ENCODE data around the gene DIS3L2. TPM values are rescaled to one million over a fixed set of nuclear protein-coding genes. Genes with fewer than 3 reads are reported as not detected.

The DIS3L2 gene, protein sequence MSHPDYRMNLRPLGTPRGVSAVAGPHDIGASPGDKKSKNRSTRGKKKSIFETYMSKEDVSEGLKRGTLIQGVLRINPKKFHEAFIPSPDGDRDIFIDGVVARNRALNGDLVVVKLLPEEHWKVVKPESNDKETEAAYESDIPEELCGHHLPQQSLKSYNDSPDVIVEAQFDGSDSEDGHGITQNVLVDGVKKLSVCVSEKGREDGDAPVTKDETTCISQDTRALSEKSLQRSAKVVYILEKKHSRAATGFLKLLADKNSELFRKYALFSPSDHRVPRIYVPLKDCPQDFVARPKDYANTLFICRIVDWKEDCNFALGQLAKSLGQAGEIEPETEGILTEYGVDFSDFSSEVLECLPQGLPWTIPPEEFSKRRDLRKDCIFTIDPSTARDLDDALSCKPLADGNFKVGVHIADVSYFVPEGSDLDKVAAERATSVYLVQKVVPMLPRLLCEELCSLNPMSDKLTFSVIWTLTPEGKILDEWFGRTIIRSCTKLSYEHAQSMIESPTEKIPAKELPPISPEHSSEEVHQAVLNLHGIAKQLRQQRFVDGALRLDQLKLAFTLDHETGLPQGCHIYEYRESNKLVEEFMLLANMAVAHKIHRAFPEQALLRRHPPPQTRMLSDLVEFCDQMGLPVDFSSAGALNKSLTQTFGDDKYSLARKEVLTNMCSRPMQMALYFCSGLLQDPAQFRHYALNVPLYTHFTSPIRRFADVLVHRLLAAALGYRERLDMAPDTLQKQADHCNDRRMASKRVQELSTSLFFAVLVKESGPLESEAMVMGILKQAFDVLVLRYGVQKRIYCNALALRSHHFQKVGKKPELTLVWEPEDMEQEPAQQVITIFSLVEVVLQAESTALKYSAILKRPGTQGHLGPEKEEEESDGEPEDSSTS
- 10 to 100 TPM; 18.2 to 23.6 (median 21.6) TPM for total RNA-seq (2021; fragmentation: NEBNext Ultra II Directional; extraction: Animal tissue kit (Norgen Biotek cat#: 25700))
- long read RNA-seq, partial matches to known transcripts: 6 of 10 reads
- long read RNA-seq, other reads (novel, unspliced or antisense): 1 of 10 reads

GRCh38 chr2:231961349-231962166, at the start of gene DIS3L2:
TSS of gene DIS3L2 (plus strand) at chr2:231961713. CDS start at chr2:232014928, 53,215 bp downstream.
- Mint-ChIP-seq H3K9me3 (peaks cover 12% of the 10 kb centered on the region), H3K4me1 (ENCODE audit: low read depth) (peaks cover 27% of the 10 kb centered on the region), H3K4me3 (peak within 1 kb of the TSS; percentile 96), H3K36me3 (ENCODE audit: low read depth) (peaks cover 15% of the 10 kb centered on the region), H3K27ac (peak within 1 kb of the TSS; percentile 79), H3K27me3 (ENCODE audit: insufficient read depth) (no peaks in the 10 kb centered on the region; the same call in none of the 2 replicates)
- DNase-seq: peak; percentile 59
- peak; percentile 7; the same call in 1 of the 2 replicates for TF ChIP-seq CTCF (IDR thresholded peaks at IDR 0.05)

GRCh38 chr2:231914077-231914690, 47.3 kb upstream of the DIS3L2 start:
- no peak overlapping the region for H3K4me3 Mint-ChIP-seq
- TF ChIP-seq CTCF (IDR thresholded peaks at IDR 0.05): no peak
- peaks cover 48% of the 10 kb centered on the region for H3K27me3 Mint-ChIP-seq (ENCODE audit: insufficient read depth)
- H3K27ac Mint-ChIP-seq: no peak overlapping the region
- DNase-seq: no peak
- H3K4me1 Mint-ChIP-seq (ENCODE audit: low read depth): no peaks in the 10 kb centered on the region
- no peaks in the 10 kb centered on the region for H3K9me3 Mint-ChIP-seq
- no peaks in the 10 kb centered on the region for H3K36me3 Mint-ChIP-seq (ENCODE audit: low read depth)

DNA sequence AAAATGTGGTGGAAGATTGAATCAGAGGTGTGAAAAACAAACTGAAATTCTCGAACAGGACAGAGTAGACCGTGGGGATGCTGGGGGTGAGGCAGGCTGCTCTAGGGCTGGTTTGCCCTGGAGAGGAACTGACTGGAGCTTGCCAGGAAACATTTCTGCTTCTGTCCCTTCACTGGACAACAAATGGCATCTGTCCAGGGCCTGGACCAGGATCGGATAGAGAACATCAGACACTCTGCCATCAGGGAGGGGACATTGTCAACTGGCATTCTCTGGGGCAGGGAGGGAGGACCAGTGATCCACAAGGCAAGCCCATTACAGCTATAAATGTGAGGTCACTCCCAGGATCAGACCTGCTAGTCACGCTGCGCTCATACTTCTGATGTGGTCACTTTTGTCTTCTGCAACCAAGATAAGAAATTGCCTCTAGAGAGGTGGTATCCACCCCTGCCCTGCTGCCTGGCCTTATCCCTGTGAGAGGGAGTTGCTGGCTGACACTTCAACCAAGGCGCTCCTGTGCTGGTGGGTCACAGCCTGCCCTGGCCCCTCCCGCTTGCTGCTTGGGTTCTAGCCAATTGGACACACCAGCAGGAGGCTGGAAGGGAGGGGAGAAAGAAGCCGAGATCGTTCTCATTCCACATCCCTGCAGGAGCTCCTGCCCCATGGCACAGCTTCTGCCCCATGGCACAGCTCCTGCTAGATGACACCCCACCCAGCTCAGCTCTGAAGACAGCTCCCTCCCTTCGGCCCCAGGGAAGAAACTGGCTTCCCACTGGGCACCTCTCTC, 44.0 kb upstream of the DIS3L2 start:
- no peak for DNase-seq
- Mint-ChIP-seq H3K27me3 (ENCODE audit: insufficient read depth) (peaks cover 46% of the 10 kb centered on the region), H3K4me1 (ENCODE audit: low read depth) (no peaks in the 10 kb centered on the region), H3K9me3 (no peaks in the 10 kb centered on the region), H3K36me3 (ENCODE audit: low read depth) (no peaks in the 10 kb centered on the region), H3K4me3 (no peak overlapping the region), H3K27ac (no peak overlapping the region)
- no peak for TF ChIP-seq CTCF (IDR thresholded peaks at IDR 0.05)

- H3K27ac Mint-ChIP-seq: no peak overlapping the region
- TF ChIP-seq CTCF (IDR thresholded peaks at IDR 0.05): no peak
- peaks cover 43% of the 10 kb centered on the region for H3K27me3 Mint-ChIP-seq (ENCODE audit: insufficient read depth)
- no peaks in the 10 kb centered on the region for H3K4me1 Mint-ChIP-seq (ENCODE audit: low read depth)
- no peaks in the 10 kb centered on the region for H3K36me3 Mint-ChIP-seq (ENCODE audit: low read depth)
- no peak for DNase-seq
- no peak overlapping the region for H3K4me3 Mint-ChIP-seq
- H3K9me3 Mint-ChIP-seq: no peaks in the 10 kb centered on the region
These were observed 42.8 kb upstream of the DIS3L2 start for GRCh38 chr2:231918501-231919330.
